ENCODE results near the gene MYCBPAP.

- no peak for TF ChIP-seq CTCF (IDR thresholded peaks at IDR 0.05)
- TF ChIP-seq POLR2A (IDR thresholded peaks at IDR 0.05): no peak
These were observed 20.8 kb upstream of the MYCBPAP start for GRCh38 chr17:50487213-50488096.
